Measurements from ENCODE around the gene PLEKHM3.

GRCh38 chr2:207920721-207921120 is 104.6 kb downstream of the PLEKHM3 start:
- TF ChIP-seq POLR2AphosphoS5 (IDR thresholded peaks at IDR 0.05; ENCODE audit: low read depth, low read length): no peak
- no peak for TF ChIP-seq POLR2A (IDR thresholded peaks at IDR 0.05; ENCODE audit: low read depth, low read length)
- TF ChIP-seq SPI1 (IDR thresholded peaks at IDR 0.05; ENCODE audit: low read depth, low read length): no peak
- TF ChIP-seq TAF1 (IDR thresholded peaks at IDR 0.05; ENCODE audit: low read depth, low read length): no peak
- no peak for TF ChIP-seq PAX5 (IDR thresholded peaks at IDR 0.05; ENCODE audit: insufficient read depth, low read length, severe bottlenecking)

Measured in GM12891 (cell line).